Nephron progenitor cell (in vitro differentiated cells): ENCODE measurements around the gene CAMK2G.

ENCODE experiments used
- DNase-seq: peaks from one replicate; pipeline ENCODE4 v3.0.0; 2021
- H3K27ac Mint-ChIP-seq: 2 replicates; pipeline ENCODE4 v1.8.0; 2021; ENCODE audit warnings: mild to moderate bottlenecking, moderate library complexity, mixed read lengths
- H3K27me3 Mint-ChIP-seq: 2 replicates; pipeline ENCODE4 v1.8.0; 2021; ENCODE audit warnings: mild to moderate bottlenecking, low read depth, mixed read lengths; ENCODE audit not compliant: poor library complexity
- H3K36me3 Mint-ChIP-seq: 2 replicates; pipeline ENCODE4 v1.8.0; 2021; ENCODE audit warnings: low read depth, mixed read lengths
- H3K4me1 Mint-ChIP-seq: 2 replicates; pipeline ENCODE4 v1.8.0; 2021; ENCODE audit warnings: mixed read lengths
- H3K4me3 Mint-ChIP-seq: 2 replicates; pipeline ENCODE4 v1.8.0; 2021; ENCODE audit warnings: mild to moderate bottlenecking, moderate library complexity, mixed read lengths
- H3K9me3 Mint-ChIP-seq: 2 replicates; pipeline ENCODE4 v1.8.0; 2021; ENCODE audit warnings: mild to moderate bottlenecking, moderate library complexity, mixed read lengths
- CTCF ChIP-seq: fragments of 200-600 bp; sonication (generic); IDR thresholded peaks from 2 replicates; pipeline ENCODE4 v1.5.0; 2021; ENCODE audit warnings: antibody characterized with exemption

CAMK2G gene

GRCh38 chr10:73853196-73853595 is 21.2 kb downstream of the CAMK2G start:
- no peak overlapping the region for H3K4me3 Mint-ChIP-seq
- DNase-seq, result no peak
- peaks cover 21% of the 10 kb centered on the region for H3K36me3 Mint-ChIP-seq
- no peaks in the 10 kb centered on the region for H3K27me3 Mint-ChIP-seq
- H3K27ac Mint-ChIP-seq, result no peak overlapping the region
- TF ChIP-seq CTCF, result no peak
- peaks cover 5% of the 10 kb centered on the region for H3K4me1 Mint-ChIP-seq
- no peaks in the 10 kb centered on the region for H3K9me3 Mint-ChIP-seq

- no peak for TF ChIP-seq CTCF
- no peaks in the 10 kb centered on the region for H3K9me3 Mint-ChIP-seq
- DNase-seq, result no peak
- H3K27ac Mint-ChIP-seq, result peak overlapping the region; percentile 50
- no peak overlapping the region for H3K4me3 Mint-ChIP-seq
- peaks cover 5% of the 10 kb centered on the region for H3K4me1 Mint-ChIP-seq
- H3K27me3 Mint-ChIP-seq, result no peaks in the 10 kb centered on the region
- H3K36me3 Mint-ChIP-seq, result peaks cover 32% of the 10 kb centered on the region
Measured at GRCh38 chr10:73850863-73851461, 23.4 kb downstream of the CAMK2G start.

- H3K36me3 Mint-ChIP-seq, result peaks cover 32% of the 10 kb centered on the region
- no peak overlapping the region for H3K4me3 Mint-ChIP-seq
Measured at GRCh38 chr10:73850211-73850610, 24.1 kb downstream of the CAMK2G start.

GRCh38 chr10:73848821-73849489 is 25.4 kb downstream of the CAMK2G start:
- Mint-ChIP-seq H3K36me3 (peaks cover 38% of the 10 kb centered on the region), H3K4me3 (no peak overlapping the region), H3K27ac (no peak overlapping the region), H3K4me1 (peaks cover 5% of the 10 kb centered on the region), H3K27me3 (no peaks in the 10 kb centered on the region), H3K9me3 (no peaks in the 10 kb centered on the region)
- DNase-seq, result peak; percentile 93
- TF ChIP-seq CTCF, result peak; percentile 99

More at GRCh38 chr10:73850211-73850610, 24.1 kb downstream of the CAMK2G start:
- Mint-ChIP-seq H3K27ac (peak overlapping the region; percentile 60), H3K9me3 (no peaks in the 10 kb centered on the region), H3K27me3 (no peaks in the 10 kb centered on the region), H3K4me1 (peaks cover 5% of the 10 kb centered on the region)
- TF ChIP-seq CTCF, result no peak
- no peak for DNase-seq

GRCh38 chr10:73847031-73847430 is 27.3 kb downstream of the CAMK2G start:
- peaks cover 37% of the 10 kb centered on the region for H3K36me3 Mint-ChIP-seq
- H3K9me3 Mint-ChIP-seq, result no peaks in the 10 kb centered on the region
- DNase-seq, result no peak
- TF ChIP-seq CTCF, result no peak
- peaks cover 5% of the 10 kb centered on the region for H3K4me1 Mint-ChIP-seq
- H3K4me3 Mint-ChIP-seq, result no peak overlapping the region
- H3K27ac Mint-ChIP-seq, result no peak overlapping the region
- H3K27me3 Mint-ChIP-seq, result no peaks in the 10 kb centered on the region

GRCh38 chr10:73843261-73843660 is 31.1 kb downstream of the CAMK2G start:
- TF ChIP-seq CTCF, result no peak
- Mint-ChIP-seq H3K27me3 (no peaks in the 10 kb centered on the region), H3K36me3 (peaks cover 35% of the 10 kb centered on the region), H3K4me3 (no peak overlapping the region), H3K9me3 (no peaks in the 10 kb centered on the region), H3K4me1 (peaks cover 13% of the 10 kb centered on the region), H3K27ac (peak overlapping the region; percentile 33)
- no peak for DNase-seq
